ENCODE results near the gene MARCHF3. TPM values are rescaled to one million over a fixed set of nuclear protein-coding genes. Genes with fewer than 3 reads are reported as not detected.

The MARCHF3 gene
- total and polyA plus RNA-seq, 2 of the 13 experiments (the other 11 are each of a cell fraction or from before 2014, with no cell fraction given): 4.8 to 11.9 TPM

GRCh38 chr5:126888175-126888574 is 142.2 kb downstream of the MARCHF3 start:
- Histone ChIP-seq H3K27ac (ENCODE audit: extremely low read length, insufficient read depth, low read length) (no peak overlapping the region), H3K4me2 (ENCODE audit: low read depth, low read length) (no peak overlapping the region), H4K20me1 (ENCODE audit: insufficient read depth, low read length) (no peaks in the 10 kb centered on the region), H3K27me3 (ENCODE audit: control insufficient read depth in 1 of 2, insufficient read depth in 2 of 2, low read length in 2 of 2) (no peaks in the 10 kb centered on the region), H3K4me1 (ENCODE audit: insufficient read depth, low read length) (no peaks in the 10 kb centered on the region), H3K9ac (ENCODE audit: insufficient read depth, low read depth, low read length) (no peak overlapping the region), H3K9me3 (ENCODE audit: low read length) (no peaks in the 10 kb centered on the region), H3K4me3 (replicated peaks in 1 of 3; ENCODE audit: insufficient read depth in 1 of 3, low read depth in 2 of 3, low read length in 3 of 3) (no peak overlapping the region), H3K79me2 (ENCODE audit: insufficient read depth, low read length) (no peaks in the 10 kb centered on the region), H2AFZ (ENCODE audit: low read length) (no peak overlapping the region), H3K36me3 (replicated peaks in 1 of 2; ENCODE audit: control insufficient read depth in 1 of 2, insufficient read depth in 2 of 2, low read length in 2 of 2) (no peaks in the 10 kb centered on the region)
- DNase-seq (ENCODE audit: low spot score) (no peak), FAIRE-seq (no peak), ATAC-seq (no peak)
- ChIA-PET POLR2A (no interaction called here), CTCF (ENCODE audit: low intra/inter-chr PET ratio, low total read pairs) (no interaction called here)
- TF ChIP-seq ZFP41 (CRISPR knock-in tag; IDR thresholded peaks at IDR 0.05; ENCODE audit: borderline replicate concordance) (no peak), BHLHE40 (IDR thresholded peaks at IDR 0.05; ENCODE audit: low read length) (no peak), ZNF251 (CRISPR knock-in tag; IDR thresholded peaks at IDR 0.05) (no peak), KLF6 (CRISPR knock-in tag; IDR thresholded peaks at IDR 0.05) (no peak), ZNF598 (CRISPR knock-in tag; IDR thresholded peaks at IDR 0.05; ENCODE audit: borderline replicate concordance) (no peak), ZNF230 (CRISPR knock-in tag; IDR thresholded peaks at IDR 0.05) (no peak), PCBP2 (optimal IDR thresholded peaks at IDR 0.05; ENCODE audit: low read depth, low read length, poor library complexity, severe bottlenecking) (no peak), ZNF367 (CRISPR knock-in tag; IDR thresholded peaks at IDR 0.05; ENCODE audit: borderline replicate concordance) (no peak), ZBTB43 (CRISPR knock-in tag; conservative IDR thresholded peaks at IDR 0.05) (no peak), NKX3-1 (CRISPR knock-in tag; IDR thresholded peaks at IDR 0.05) (no peak), ARNTL (CRISPR knock-in tag; IDR thresholded peaks at IDR 0.05) (no peak), ZSCAN30 (CRISPR knock-in tag; IDR thresholded peaks at IDR 0.05) (no peak), ZBTB7A (CRISPR knock-in tag; IDR thresholded peaks at IDR 0.05) (no peak)
- 86% methylated on average over 1 of the region's 1 CpG for WGBS (ENCODE audit: low lambda C conversion rate)
- in situ Hi-C loops (cut with HindIII; ENCODE audit: extremely low pct_ligation_motif_present, low pct_unique_long_range_greater_than_20kb) (no loop called here), intact Hi-C loops (cut with micrococcal nuclease; ENCODE audit: unreplicated experiment) (no loop called here)
- no TSS peak for BruUV-seq (replicated peaks)
